ENCODE measurements around the gene PSRC1. TPM values are rescaled to one million over a fixed set of nuclear protein-coding genes. Genes with fewer than 3 reads are reported as not detected.

PSRC1 gene
- total and polyA plus RNA-seq, 2 donors (not counting 3 experiments of a cell fraction or from before 2014, with no cell fraction given): 25.0 to 29.3 TPM

GRCh38 chr1:109279615-109280278 is 3.2 kb downstream of the PSRC1 start:
- Histone ChIP-seq H3K79me2 (ENCODE audit: control insufficient read depth, insufficient read depth, low read length) (peaks cover 16% of the 10 kb centered on the region), H3K4me1 (ENCODE audit: control insufficient read depth, extremely low read depth, insufficient read depth, low read length) (peaks cover 22% of the 10 kb centered on the region), H3K9ac (replicated peaks; ENCODE audit: extremely low read depth, insufficient read depth, low read length) (no peak overlapping the region), H3K4me3 (replicated peaks in 1 of 3; ENCODE audit: insufficient read depth in 1 of 3, low read depth in 1 of 3, low read length in 3 of 3) (no peak overlapping the region), H3K27ac (ENCODE audit: insufficient read depth, low read depth, low read length) (no peak overlapping the region), H3K9me1 (replicated peaks; ENCODE audit: control insufficient read depth, extremely low read depth, insufficient read depth, low read length) (no peaks in the 10 kb centered on the region), H2AFZ (ENCODE audit: low read depth, low read length) (no peak overlapping the region), H4K20me1 (replicated peaks; ENCODE audit: control insufficient read depth, extremely low read depth, insufficient read depth, low read length) (no peaks in the 10 kb centered on the region), H3K9me3 (replicated peaks; ENCODE audit: control insufficient read depth, insufficient read depth, low read length) (no peaks in the 10 kb centered on the region), H3K36me3 (ENCODE audit: control insufficient read depth in 2 of 2, extremely low read depth in 1 of 2, insufficient read depth in 2 of 2, low read length in 2 of 2) (no peaks in the 10 kb centered on the region), H3K4me2 (ENCODE audit: insufficient read depth, low read length) (no peak overlapping the region), H3K27me3 (ENCODE audit: control insufficient read depth in 2 of 2, insufficient read depth in 2 of 2, low read length in 2 of 2) (no peaks in the 10 kb centered on the region)
- BruUV-seq (replicated peaks): TSS peak; percentile 33
- intact Hi-C loops (cut with micrococcal nuclease) (loop anchor here (10.0 kb wide), 1 partner anchor 205 kb away; the partner anchor contains the start of gene ATXN7L2), dilution Hi-C loops (cut with MboI; ENCODE audit: extremely low pct_ligation_motif_present, low sequenced_read_pairs) (no loop called here)
- CTCF ChIA-PET: interaction anchor here (1.3 to 4.8 kb wide), 4 partner anchors 15 to 253 kb away, joined by 3 to 282 read pairs (median 32); partner anchors contain the start of gene SORT1
- FAIRE-seq (no peak), DNase-seq (ENCODE audit: low read depth, low spot score) (no peak)
- TF ChIP-seq MAX (IDR thresholded peaks at IDR 0.05; ENCODE audit: insufficient read depth, insufficient read length) (no peak), FOS (IDR thresholded peaks at IDR 0.05; ENCODE audit: borderline replicate concordance, insufficient read depth, low read length) (no peak), MYC (IDR thresholded peaks at IDR 0.05; ENCODE audit: low read depth, low read length) (no peak), JUN (IDR thresholded peaks at IDR 0.05; ENCODE audit: borderline replicate concordance, insufficient read depth, insufficient read length, low read depth) (no peak), EZH2 (IDR thresholded peaks at IDR 0.05; ENCODE audit: borderline replicate concordance, low read depth, low read length, severe bottlenecking) (no peak)
- TF ChIP-seq, protein P1, sequence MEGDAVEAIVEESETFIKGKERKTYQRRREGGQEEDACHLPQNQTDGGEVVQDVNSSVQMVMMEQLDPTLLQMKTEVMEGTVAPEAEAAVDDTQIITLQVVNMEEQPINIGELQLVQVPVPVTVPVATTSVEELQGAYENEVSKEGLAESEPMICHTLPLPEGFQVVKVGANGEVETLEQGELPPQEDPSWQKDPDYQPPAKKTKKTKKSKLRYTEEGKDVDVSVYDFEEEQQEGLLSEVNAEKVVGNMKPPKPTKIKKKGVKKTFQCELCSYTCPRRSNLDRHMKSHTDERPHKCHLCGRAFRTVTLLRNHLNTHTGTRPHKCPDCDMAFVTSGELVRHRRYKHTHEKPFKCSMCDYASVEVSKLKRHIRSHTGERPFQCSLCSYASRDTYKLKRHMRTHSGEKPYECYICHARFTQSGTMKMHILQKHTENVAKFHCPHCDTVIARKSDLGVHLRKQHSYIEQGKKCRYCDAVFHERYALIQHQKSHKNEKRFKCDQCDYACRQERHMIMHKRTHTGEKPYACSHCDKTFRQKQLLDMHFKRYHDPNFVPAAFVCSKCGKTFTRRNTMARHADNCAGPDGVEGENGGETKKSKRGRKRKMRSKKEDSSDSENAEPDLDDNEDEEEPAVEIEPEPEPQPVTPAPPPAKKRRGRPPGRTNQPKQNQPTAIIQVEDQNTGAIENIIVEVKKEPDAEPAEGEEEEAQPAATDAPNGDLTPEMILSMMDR (IDR thresholded peaks at IDR 0.05; ENCODE audit: extremely low read depth in 1 of 2, insufficient read depth in 1 of 2, low read depth in 1 of 2, low read length in 2 of 2): no peak
- POLR2A ChIA-PET: no interaction called here

Measured in endothelial cell of umbilical vein (primary cell).